Myocyte (in vitro differentiated cells): ENCODE results near the gene TBC1D21. TPM values are rescaled to one million over a fixed set of nuclear protein-coding genes. Genes with fewer than 3 reads are reported as not detected.
"Not testable (repeated sequence)": the region's sequence is repeated elsewhere in the genome, so short reads cannot be mapped to it uniquely, and the experiment has no call there.

Source experiments
- DNase-seq: peaks from one replicate; pipeline ENCODE4 v3.0.0-alpha.2; 2012; ENCODE audit warnings: low read depth
- total RNA-seq: library from RNA; depleted of rRNA; stranded (reverse); fragments of >200 nt; gene quantifications from 2 replicates; pipeline ENCODE4 v1.2.3, GENCODE V29; 2014

The TBC1D21 gene
- total RNA-seq, 1 donor from 2014 or later = not detected

DNA sequence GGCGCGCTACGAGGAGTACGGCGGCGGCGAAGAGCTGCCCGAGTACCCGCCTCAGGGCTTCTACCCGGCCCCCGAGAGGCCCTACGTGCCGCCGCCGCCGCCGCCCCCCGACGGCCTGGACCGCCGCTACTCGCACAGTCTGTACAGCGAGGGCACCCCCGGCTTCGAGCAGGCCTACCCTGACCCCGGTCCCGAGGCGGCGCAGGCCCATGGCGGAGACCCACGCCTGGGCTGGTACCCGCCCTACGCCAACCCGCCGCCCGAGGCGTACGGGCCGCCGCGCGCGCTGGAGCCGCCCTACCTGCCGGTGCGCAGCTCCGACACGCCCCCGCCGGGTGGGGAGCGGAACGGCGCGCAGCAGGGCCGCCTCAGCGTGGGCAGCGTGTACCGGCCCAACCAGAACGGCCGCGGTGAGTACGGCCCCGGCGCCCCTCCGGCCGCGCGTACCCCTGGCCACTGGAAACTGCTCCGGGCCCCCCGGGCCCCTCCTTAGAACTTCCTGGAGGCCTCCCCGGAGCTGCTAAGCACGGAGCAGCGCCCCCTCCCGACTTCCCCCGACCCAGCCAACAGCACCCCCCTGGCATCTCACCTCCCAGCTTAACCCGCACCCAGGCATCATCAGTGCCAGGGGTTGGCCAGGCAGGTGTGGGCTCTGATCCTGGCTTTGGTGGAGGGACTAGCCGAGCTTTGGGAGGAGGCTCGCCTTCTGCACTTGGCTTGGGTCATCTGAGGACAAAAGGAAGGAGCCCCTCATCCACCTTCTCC, 54.3 kb downstream of the TBC1D21 start:
- DNase-seq = peak; percentile 65

DNA sequence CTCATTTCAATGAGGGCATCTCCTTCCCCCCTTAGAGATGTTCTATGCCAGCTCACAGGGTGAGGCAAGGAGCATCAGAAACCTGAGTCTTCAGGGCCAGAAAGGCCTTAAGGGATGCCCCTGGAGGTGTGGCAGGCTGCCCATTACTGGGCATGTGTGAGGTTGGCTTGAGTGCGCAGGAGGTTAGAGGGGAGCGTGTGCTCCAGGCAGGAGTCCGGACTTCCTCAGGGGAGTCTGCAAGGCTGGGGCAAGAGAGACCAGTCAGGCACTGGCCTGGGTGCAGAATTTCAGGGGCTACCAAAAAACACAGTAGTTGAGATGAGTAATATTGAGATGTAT, 54.8 kb downstream of the TBC1D21 start:
- peak; percentile 28 for DNase-seq

DNA sequence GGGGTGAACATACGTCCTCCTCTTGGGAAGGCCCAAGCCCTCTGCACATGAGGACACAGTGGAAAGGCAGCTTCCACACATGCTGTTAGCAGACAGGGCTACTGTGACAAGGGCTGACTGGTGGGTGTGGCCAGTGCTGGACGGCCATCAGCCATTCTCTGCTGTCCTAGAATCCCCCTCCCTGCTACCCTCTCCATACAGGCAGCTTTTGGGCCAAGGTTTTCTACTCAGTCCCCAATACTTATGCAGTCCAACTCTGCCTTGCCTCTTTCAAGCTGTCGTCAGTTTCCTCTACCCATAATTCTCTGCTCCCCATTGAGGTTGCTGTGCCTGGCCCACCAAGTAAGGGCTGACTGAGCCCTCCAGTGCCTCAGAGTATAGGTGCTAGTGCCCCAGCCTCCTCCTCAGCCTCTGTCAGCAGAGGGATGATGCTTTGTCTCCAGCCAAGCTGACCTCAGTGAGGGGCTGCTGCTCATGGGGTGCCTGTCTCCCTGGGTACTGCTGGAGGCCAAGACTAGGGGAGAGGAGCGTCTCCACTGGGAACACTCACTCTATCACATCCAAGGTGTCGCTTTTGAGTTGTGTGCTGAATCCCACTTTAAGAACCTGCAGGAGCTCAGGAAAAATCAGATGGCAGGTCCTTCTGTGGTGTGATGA, 55.7 kb downstream of the TBC1D21 start:
- DNase-seq = peak; percentile 50

DNA sequence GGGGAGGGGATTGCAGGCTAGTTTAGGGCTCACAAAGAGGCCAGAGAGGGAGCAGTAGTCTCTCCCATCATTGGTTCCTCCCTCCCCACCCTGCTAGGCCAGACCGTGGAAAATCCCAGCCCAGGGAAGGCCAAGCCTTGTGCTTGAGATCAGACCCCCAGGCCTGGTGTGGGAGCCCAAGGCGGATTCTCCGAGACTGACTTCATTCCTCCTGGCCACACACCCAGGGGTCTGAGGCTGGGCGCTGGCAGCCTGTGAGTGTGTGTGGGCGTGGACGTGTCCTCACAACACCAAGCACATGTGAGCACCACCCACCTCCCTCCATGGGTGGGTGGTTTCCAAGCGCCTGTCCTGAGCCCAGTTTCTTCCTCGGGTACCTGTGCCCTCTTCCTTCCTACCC, 57.0 kb downstream of the TBC1D21 start:
- DNase-seq = peak; percentile 76

DNA sequence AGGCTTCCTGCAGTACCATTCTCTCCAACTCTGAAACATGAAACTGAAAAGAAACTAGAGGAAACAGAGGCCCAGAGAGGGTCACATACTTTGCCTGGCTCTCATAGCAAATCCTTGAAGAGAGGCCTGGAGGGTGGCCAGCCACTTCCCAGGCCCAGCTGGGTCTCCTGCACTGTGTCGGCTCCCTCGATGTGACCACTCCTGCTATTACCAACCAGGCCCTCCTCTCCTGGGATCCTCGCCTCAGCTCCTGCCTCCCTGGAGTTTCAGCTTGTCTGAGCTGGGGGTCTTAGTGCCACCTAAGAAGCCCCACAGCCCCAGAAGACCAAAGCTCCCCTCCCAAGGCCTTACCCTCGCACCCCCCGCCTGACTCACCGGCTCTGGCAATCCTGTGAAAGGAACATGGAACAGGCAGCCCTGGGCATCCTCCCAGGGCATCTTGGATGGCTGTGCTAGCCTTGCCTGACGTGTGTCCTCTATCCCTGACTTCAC, 57.5 kb downstream of the TBC1D21 start:
- DNase-seq = peak; percentile 53

DNA sequence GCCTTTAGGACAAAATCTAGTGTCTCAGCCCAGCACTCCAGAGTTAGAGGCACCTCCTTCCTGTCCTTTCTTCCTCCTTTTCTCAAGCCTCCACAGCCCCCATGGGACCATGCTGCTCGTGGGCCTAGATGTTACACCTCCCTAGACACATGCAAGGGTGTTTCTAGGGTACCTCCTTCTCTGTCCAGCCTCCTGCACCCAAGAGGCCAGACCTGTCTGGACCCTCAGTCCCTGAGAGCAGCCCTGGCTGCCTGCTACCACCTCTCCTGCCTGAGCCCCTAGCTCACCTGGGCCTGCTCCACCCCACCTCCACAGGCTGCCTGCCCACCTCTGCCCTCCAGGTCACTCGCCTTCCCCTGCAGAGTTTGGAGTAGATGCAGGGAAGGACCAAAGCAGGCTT, 58.1 kb downstream of the TBC1D21 start:
- no peak for DNase-seq

DNA sequence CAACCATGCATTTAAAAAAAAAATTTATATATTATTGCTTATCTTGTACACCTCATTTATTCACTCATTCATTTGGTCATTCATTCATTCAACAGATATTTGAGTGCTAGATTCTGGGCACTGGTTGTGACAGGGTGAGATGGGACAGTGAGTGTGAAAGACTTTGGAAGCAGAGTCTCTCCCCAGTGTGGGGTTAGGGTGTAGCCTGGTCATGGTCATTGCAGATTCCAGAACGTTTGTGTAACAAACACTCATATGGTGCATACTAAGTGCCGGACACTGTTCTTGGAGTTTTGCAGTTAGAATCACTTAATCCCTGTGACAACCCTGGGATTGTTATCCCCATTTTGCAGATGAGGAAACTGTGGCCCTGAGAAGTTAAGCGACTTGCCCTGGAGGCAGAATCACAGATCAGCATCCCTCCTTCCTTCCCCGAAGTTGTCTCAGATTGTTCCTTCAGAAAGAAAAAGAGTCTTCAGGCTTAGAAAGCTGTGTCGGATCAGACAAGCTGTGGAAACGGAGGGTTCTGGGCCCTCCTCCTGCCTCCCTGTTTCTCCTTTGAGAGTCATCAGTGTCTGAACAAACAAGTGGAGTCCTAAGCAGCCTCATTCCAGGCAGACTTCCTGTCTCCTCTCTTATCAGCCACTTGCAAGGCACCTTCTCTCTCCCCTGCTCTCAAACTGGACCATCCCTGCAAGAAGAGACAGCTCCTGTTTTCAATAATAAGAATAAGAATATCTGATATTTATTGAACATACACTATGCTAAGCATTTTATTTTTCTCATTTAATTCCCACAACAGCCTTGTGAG, 59.2 kb downstream of the TBC1D21 start:
- DNase-seq = no peak

DNA sequence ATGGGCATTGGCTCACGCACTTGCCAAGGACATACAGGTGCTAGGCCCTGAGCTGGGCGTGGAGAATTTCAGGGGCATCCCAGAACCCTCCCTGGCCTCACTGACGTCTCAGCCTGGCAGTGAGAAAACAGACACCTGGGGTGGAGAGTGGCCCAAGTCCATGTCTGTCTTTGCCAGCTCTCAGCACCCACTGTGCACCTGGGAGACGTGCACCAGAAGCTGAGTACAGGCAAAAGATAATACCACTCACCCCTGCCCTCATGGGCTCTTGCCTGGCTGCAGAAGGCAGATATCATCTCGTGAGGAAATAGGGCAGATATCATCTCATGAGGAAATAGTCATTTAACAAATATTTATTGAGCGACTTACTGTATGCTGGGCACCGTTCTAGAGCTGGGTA, 60.9 kb downstream of the TBC1D21 start:
- DNase-seq = no peak

DNA sequence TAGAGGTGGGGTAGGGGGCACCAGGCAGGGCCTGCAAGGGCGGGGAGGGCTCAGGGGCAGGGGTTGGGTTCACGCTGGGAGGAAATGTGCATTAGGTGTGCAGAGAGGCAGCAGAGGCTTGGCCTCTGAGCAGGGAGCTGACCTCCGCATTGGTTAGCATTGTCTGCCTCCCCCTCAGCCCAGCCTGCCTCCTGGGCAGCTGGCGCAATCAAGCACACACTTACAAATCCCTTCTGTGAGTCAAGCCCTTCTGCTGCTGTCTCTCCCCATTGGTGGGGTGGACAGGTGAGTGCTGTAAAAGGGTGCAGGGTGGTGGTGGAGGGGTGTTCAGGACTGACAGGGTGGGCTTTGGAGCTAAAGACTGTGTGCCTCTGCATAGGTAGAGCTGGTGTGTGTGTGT, 62.2 kb downstream of the TBC1D21 start:
- peak; percentile 46 for DNase-seq

DNA sequence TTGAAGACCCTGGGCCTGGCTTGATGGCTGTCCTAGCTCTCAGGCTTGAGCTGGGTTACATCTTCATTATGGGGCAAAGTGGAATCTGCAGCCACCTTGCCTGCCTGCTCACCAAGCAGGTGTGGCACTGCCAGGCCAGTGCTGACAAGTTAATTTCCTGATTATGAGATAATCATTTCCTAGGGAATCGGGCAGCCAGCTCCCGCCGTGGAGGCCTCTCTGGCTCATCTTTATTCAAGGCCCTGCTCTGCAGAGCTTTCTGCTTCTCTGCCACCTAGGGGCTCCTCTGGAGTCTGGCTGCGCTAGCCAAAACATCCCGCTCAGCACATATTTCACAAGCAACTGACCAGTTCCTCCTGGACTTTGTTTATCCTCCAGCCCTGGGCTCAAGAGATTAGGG, 62.8 kb downstream of the TBC1D21 start:
- DNase-seq = no peak

DNA sequence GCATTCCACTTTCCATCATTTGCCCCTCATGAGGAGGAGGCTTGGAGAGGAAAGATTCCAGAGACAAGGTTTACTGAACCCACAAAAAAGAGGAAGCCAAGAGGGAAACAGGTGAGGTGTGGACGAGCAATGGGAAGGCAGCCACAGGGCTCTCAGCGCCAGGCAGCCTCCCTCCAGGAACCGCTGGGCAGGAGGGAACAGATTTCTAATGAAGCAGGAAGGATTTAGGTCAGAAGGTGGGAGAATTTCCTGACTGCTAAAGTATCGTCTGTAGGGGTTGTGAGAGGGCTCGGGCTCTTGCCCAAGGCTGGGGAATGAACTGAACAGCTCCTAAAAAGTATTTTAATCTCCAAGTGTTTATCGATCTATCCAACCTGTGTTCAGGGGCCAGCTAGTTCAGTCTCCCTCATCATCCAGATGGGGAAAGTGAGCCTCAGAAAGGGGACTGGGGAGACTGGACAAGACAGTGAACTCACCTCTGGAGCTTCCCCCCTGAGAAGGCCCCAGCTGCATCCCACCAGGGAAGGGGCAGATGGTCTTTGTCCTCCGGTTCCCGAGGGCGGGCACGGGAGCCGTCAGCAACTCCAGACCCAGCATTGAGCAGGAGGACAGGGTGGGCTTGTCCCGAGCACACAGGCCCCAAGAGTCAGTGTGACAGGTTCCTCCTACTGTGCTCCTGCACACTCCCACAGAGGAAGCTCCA, 63.4 kb downstream of the TBC1D21 start:
- DNase-seq = no peak

DNA sequence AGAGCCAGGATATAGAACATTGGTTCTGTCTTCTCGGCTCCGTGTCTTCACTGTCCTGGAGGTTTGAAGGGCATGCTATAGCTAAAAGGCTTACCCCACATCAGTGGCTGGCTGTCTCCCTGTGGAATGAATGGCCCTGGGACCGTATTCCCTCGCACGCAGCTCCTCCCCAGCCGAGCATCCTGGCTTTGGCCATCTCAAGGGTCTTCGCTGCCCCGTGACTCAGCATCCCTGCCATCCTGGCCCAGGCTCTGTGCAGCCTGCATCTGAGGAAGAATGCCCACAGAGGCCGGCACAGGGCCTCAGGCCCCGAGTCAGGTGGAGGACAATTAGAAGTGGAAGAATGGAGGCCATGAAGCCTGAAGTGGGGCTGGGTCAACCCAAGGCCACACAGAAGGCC, 63.9 kb downstream of the TBC1D21 start:
- DNase-seq = no peak

DNA sequence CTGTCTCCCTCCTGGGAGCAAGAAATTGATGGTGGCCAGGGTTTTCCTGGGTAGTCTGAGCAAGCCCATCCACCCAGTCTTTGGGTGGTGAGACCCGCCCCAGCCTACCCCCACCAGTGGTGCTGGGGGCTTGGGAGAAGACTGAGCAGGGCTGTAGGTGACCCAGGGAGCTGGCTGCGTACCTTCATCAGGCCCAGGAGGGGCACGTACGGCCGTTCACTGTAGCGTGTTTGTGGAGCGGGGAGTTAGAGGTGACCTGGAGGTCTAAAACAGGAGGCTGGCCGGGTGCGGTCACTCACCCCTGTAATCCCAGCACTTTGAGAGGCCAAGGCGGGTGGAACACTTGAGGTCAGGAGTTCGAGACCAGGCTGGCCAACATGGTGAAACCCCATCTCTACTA, 64.4 kb downstream of the TBC1D21 start:
- DNase-seq = no peak

DNA sequence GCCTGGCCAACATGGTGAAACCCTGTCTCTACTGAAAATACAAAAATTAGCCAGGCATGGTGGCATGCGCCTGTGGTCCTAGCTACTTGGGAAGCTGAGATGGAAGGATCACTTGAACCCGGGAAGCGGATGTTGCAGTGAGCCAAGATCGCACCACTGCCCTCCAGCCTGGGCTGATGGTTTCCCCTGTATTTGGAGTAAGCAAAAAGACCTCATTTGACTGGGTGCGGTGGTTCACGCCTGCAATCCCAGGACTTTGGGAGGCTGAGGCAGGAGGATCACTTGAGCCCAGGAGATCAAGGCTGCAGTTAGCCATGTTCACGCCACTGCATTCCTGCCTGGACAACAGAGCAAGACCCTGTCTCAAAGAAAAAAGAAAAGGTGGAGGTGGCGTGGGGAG, 65.2 kb downstream of the TBC1D21 start:
- not testable (repeated sequence) for DNase-seq

Other genes starting within 250 kb of the TBC1D21 start
- 89.0 and 98.5 TPM in 2 replicates for gene NPTN, start 240.2 kb upstream of the TBC1D21 start, total RNA-seq
- gene CD276, start 189.2 kb upstream of the TBC1D21 start, total RNA-seq = 77.8 and 202 TPM in 2 replicates
- 0.32 and 0.73 TPM in 2 replicates for gene INSYN1, start 120.2 kb upstream of the TBC1D21 start, total RNA-seq
- 129 and 136 TPM in 2 replicates for gene LOXL1, start 52.9 kb downstream of the TBC1D21 start, total RNA-seq
- 32.2 and 35.1 TPM in 2 replicates for gene STOML1, start 118.7 kb downstream of the TBC1D21 start, total RNA-seq
- 33.8 and 43.0 TPM in 2 replicates for gene PML, start 121.2 kb downstream of the TBC1D21 start, total RNA-seq
- 0.16 TPM in 1 of 2 replicates, not detected in the other for gene GOLGA6A, start 209.0 kb downstream of the TBC1D21 start, total RNA-seq